GM12872 (cell line): ENCODE results near the gene SUFU.
A peak's percentile ranks its signal among the peaks of the same experiment; 100 is the strongest.

Experiments used
- TF ChIP-seq, protein P1 (sequence below): IDR thresholded peaks from 3 replicates; pipeline ENCODE4 v1.5.1; 2011; ENCODE audit warnings: low read depth, mild to moderate bottlenecking, low read length, moderate library complexity; ENCODE audit not compliant: insufficient read depth

Gene SUFU

DNA sequence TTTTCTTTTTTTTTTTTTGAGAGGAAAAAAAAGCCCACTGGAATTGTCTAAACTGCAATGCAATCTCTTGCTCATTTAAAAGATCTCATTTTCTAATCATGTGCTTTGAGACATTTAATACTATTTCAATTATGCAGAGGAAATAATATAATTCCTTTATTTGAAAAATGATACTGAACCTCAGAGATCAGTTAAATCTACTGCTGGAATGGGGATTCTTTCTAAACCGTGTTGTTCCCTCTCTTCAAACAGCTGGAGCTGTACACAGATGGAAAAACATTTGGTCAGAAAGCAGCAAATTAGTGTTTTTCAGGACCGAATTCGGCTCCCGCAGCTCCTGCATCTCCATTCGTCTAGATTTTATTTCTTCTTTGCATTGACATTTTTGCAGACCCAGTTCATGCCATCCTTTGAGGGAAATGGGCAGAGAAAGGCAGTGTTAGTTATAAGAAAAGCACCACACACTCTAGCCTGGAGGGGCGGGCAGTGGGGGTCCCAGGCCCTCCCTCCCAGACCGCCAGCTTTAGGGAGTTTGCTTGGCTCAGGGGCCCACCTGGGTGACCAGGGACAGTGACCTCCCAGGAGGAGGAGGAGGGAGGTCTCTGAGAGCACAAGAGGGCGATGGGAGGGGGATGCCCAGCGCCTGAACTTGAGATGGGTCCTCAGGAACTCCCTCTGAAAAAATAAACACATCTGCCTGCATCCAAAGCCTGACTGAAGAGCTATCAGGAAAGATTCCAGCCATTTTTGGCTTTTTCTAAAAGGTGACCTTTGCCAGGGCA is 173.0 kb downstream of the SUFU start:
- TF ChIP-seq, protein P1, sequence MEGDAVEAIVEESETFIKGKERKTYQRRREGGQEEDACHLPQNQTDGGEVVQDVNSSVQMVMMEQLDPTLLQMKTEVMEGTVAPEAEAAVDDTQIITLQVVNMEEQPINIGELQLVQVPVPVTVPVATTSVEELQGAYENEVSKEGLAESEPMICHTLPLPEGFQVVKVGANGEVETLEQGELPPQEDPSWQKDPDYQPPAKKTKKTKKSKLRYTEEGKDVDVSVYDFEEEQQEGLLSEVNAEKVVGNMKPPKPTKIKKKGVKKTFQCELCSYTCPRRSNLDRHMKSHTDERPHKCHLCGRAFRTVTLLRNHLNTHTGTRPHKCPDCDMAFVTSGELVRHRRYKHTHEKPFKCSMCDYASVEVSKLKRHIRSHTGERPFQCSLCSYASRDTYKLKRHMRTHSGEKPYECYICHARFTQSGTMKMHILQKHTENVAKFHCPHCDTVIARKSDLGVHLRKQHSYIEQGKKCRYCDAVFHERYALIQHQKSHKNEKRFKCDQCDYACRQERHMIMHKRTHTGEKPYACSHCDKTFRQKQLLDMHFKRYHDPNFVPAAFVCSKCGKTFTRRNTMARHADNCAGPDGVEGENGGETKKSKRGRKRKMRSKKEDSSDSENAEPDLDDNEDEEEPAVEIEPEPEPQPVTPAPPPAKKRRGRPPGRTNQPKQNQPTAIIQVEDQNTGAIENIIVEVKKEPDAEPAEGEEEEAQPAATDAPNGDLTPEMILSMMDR = no peak

DNA sequence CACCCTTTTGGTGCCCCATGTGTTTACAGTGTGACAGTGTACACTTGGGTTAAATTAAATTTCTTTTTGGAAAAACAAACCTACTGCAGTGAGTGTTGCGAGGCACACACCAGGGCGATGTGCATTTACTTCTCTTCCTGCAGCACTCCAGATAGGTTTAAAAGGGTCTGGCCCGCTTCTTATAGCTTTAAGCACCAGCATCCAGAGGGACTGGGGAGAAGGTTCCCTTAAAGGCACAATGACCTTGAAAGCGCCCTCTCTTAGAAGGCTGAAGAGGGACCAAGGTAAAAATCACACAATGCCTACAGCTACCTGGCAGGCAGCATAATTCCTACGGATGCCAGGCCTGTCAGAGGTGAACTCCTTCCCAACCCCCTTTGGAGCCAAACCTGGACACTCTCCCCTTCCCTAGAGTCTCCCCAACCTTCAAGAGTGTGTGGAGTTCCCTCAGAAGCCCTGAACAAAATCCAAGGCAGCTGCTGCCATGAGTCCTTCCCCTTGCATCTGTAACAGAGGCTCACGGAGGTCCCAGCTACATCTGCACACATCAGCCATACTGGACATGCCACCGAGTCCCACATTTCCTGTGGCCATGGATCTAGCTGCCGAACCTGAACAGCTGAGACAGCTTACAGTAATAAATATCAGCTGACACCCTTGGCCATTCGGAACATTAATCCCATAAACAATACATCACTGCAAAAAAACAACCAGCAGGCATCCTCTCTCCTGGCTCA is 173.7 kb downstream of the SUFU start:
- TF ChIP-seq, protein P1 = no peak

DNA sequence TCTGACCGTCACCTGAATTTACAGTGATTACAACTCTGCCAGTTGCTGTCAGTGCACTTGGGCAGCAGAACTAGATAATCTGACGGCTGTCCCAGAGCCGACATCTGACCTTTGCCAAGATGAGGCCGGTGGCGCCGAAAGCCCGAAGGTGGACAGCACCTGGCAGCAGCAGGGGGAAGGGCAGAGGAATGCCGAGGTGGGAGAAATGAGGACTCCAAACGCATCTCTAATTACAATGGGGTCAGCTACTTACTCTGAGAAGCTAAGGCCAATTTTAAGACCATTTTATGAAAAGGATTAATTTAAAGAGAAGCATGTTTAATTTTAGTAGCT is 174.3 kb downstream of the SUFU start:
- TF ChIP-seq, protein P1 = no peak

DNA sequence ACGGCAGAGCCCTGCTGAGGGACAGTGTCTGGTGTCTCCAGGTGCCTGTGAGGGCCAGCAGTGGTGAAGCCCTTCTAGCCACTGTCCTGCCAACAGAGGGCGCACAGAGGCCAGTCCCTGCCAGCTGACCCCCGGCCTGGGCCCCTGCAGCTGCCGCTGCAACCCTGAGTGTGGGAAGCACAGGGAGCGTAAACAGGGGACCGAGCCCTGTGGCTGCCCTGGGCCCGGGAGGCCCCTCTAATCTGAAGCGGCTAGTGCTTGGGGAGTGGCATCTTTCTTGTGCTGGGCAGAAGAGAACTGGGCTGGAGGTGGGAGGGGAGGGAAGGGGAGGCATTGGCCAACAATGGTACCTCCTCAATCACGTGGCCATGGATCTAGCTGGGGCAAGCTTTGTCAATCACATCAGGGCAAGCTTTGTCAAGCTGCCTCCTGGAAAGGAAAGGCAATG is 175.1 kb downstream of the SUFU start:
- TF ChIP-seq, protein P1 = peak; percentile 83

DNA sequence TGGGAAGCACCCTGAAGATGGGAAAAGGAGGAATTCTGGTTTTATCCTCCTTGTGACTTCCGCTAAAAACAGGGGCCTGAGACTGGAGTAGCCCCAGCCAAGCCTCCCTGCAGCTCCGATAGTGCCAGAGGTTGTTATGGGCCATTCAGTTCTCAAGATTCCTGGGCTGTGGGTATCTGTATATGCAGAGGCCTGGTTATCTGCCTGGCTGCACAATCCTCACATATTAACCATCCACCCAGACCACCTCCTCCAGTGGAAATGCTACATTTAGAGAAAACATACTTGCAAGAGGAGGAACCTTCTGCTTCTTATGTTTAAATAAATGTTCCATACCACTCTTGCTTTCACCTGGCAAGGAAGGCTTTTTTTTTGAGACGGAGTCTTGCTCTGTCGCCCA is 175.8 kb downstream of the SUFU start:
- TF ChIP-seq, protein P1 = no peak

DNA sequence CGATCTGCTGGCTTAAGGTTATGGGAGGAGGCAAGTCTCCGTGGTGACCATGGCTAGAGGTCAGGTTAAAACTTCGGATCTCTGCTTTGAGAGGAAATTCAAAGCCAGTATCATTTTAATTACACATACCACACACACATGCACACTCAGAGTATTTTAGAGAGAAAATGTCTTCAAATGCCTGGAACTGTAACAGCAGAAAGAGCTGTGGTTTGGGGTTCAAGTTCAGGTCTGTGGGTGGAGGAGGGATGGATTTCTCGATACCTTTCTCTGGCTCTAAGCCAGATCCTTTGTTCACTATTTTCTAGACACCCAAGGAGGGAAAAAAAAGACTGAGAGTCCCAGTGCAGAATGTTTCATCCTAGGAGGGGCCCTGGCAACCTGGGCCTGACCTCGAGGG is 177.9 kb downstream of the SUFU start:
- TF ChIP-seq, protein P1 = no peak

DNA sequence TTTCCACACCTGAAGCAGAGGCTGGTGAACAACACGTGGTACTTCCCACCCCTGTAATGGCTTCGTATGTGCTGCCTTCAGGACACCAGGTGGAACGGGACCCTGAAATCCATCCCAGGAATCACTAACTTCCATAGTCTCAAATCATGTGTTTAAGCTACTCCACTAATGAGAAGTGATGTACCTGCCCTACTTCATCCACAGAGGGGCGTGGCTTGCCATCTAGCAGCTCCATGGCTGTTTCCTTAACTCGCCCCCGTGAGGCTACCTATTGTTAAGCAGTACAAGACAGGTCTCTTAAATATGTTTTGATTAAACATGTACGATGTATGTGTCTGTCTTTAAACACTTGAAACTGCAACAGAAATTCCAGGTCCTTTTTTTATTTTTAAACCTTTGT is 178.6 kb downstream of the SUFU start:
- TF ChIP-seq, protein P1 = no peak
